Measurements from ENCODE around the gene NPR3. TPM values are rescaled to one million over a fixed set of nuclear protein-coding genes. Genes with fewer than 3 reads are reported as not detected.

Gene NPR3
- total and polyA plus RNA-seq, 7 donors: 0.23 to 17.6 (median 5.0) TPM

DNA sequence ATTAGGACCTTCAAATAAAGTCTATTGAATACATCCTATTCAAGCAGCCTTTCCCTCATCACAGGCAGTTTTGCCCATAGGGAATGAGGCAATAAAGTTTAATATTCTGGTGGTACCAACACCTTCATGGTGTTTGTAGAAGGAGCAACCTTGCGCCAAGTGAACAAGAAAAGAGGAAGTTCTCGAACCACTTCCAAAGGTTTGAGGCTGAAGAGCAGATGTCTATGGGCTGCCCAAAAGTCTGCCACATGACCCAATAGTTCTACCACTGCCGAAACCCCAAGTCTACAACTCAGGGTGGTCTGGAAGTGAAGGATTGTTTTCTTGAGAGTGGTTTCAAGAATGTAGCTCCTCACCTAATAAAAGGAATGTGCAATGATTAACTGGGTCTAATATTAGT is 123.1 kb downstream of the NPR3 start:
- intact Hi-C loops (cut with DNase I): no loop called here
- WGBS, 2 donors: 56 to 82% methylated on average over 3 of the region's 3 CpGs
- no peaks in the 10 kb centered on the region for H3K27me3 ChIP-seq
- no peak for DNase-seq
- no peak overlapping the region for H3K27ac ChIP-seq
- H3K9me3 ChIP-seq: no peaks in the 10 kb centered on the region
- H3K4me3 ChIP-seq: no peak overlapping the region
- TF ChIP-seq EP300 (IDR thresholded peaks at IDR 0.05) (no peak), POLR2A (IDR thresholded peaks at IDR 0.05) (no peak), POLR2AphosphoS5 (IDR thresholded peaks at IDR 0.05) (no peak)
- TF ChIP-seq, protein P1, sequence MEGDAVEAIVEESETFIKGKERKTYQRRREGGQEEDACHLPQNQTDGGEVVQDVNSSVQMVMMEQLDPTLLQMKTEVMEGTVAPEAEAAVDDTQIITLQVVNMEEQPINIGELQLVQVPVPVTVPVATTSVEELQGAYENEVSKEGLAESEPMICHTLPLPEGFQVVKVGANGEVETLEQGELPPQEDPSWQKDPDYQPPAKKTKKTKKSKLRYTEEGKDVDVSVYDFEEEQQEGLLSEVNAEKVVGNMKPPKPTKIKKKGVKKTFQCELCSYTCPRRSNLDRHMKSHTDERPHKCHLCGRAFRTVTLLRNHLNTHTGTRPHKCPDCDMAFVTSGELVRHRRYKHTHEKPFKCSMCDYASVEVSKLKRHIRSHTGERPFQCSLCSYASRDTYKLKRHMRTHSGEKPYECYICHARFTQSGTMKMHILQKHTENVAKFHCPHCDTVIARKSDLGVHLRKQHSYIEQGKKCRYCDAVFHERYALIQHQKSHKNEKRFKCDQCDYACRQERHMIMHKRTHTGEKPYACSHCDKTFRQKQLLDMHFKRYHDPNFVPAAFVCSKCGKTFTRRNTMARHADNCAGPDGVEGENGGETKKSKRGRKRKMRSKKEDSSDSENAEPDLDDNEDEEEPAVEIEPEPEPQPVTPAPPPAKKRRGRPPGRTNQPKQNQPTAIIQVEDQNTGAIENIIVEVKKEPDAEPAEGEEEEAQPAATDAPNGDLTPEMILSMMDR (IDR thresholded peaks at IDR 0.05): no peak
- no peaks in the 10 kb centered on the region for H3K4me1 ChIP-seq
- H3K36me3 ChIP-seq: no peaks in the 10 kb centered on the region

DNA sequence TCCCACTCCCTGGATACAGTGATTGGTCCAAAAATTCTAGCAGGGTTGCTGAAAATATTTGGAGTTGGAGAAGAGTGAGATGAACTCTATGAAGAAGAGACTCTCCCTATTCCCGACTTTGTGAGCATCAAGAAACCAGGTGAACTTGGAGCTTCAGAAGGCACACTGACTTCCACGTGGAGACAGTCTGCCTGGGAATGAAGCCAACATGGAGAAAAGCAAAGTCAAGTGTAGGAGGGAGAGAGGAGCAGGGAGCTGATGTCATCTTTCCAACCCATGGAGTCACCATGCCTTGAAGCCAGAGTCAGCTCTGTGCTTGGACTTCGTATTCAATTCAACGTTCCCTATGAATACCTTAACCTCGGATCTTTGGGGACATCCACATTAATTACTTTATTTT is 125.1 kb downstream of the NPR3 start:
- DNase-seq: no peak
- H3K36me3 ChIP-seq: no peaks in the 10 kb centered on the region
- WGBS, 2 donors: 74 to 87% methylated on average over 5 of the region's 5 CpGs
- intact Hi-C loops (cut with DNase I): no loop called here
- H3K9me3 ChIP-seq: no peaks in the 10 kb centered on the region
- TF ChIP-seq, protein P1 (IDR thresholded peaks at IDR 0.05): no peak
- no peak for TF ChIP-seq POLR2AphosphoS5 (IDR thresholded peaks at IDR 0.05)
- no peak for TF ChIP-seq EP300 (IDR thresholded peaks at IDR 0.05)
- no peak for TF ChIP-seq POLR2A (IDR thresholded peaks at IDR 0.05)
- H3K27ac ChIP-seq: no peak overlapping the region
- no peaks in the 10 kb centered on the region for H3K27me3 ChIP-seq
- H3K4me3 ChIP-seq: no peak overlapping the region
- no peaks in the 10 kb centered on the region for H3K4me1 ChIP-seq

DNA sequence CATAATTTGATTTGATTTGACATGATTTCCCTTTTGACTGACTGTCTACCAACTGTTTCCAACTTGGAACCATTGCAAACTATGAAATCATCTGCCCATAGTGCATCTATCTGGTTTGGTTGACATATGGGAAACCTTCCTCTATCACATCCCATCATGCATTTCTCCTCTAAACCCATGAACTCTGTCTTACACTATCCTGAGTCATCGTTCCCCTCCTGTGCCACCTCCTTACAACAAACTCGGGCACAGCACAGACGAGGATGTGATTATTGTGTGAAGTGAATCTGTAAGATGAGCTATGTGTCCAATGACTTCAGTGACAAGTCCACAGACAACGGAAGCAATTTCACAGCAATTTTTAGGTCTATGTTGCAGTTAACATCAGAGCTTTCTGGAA is 126.1 kb downstream of the NPR3 start:
- WGBS, 2 donors: 79 to 94% methylated on average over 4 of the region's 4 CpGs
- no peaks in the 10 kb centered on the region for H3K27me3 ChIP-seq
- intact Hi-C loops (cut with DNase I): no loop called here
- H3K36me3 ChIP-seq: no peaks in the 10 kb centered on the region
- no peaks in the 10 kb centered on the region for H3K4me1 ChIP-seq
- no peak for TF ChIP-seq EP300 (IDR thresholded peaks at IDR 0.05)
- TF ChIP-seq, protein P1 (IDR thresholded peaks at IDR 0.05): no peak
- H3K27ac ChIP-seq: no peak overlapping the region
- no peak for DNase-seq
- no peaks in the 10 kb centered on the region for H3K9me3 ChIP-seq
- H3K4me3 ChIP-seq: no peak overlapping the region

DNA sequence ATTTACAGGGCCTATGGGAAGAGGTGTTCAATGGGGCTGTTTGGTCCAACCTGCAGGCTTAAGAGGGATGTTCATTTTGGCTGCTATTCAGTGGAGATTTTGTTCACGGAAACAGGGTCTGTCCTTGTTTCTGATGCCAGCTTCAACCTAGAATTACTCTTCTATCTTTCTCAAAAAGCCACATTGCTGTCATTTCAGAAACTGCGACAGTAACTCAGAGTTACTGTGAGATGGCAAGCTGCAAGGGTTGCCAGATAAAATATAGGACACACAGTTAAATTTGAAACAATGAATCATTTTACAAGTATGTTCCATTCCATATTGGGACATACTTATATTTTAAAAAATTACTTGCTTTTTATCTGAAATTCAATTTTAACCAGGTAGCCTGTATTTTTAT is 128.0 kb downstream of the NPR3 start:
- intact Hi-C loops (cut with DNase I): no loop called here
- H3K4me3 ChIP-seq: no peak overlapping the region
- no peak for DNase-seq
- H3K9me3 ChIP-seq: no peaks in the 10 kb centered on the region
- no peaks in the 10 kb centered on the region for H3K4me1 ChIP-seq
- no peak overlapping the region for H3K27ac ChIP-seq
- TF ChIP-seq, protein P1 (IDR thresholded peaks at IDR 0.05): no peak
- no peak for TF ChIP-seq EP300 (IDR thresholded peaks at IDR 0.05)
- H3K27me3 ChIP-seq: no peaks in the 10 kb centered on the region
- WGBS, 2 donors: 94 to 96% methylated on average over 2 of the region's 2 CpGs
- no peaks in the 10 kb centered on the region for H3K36me3 ChIP-seq

DNA sequence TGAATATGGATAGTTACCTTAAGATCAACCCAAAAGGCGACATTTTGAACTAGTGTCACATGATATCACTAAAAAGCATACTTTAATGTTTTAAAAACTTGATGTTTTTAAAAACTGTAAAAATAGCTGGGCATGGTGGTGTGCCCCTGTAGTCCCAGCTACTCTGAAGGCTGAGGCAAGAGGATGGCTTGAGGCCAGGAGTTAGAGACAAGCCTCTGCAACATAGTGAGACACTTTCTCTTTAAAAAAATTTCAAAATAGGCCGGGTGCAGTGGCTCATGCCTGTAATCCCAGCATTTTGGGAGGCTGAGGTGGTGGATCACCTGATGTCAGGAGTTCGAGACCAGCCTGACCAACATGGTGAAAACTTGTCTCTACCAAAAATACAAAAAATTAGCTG is 129.5 kb downstream of the NPR3 start:
- H3K4me3 ChIP-seq: no peak overlapping the region
- no peaks in the 10 kb centered on the region for H3K9me3 ChIP-seq
- WGBS, 2 donors: 83 to 86% methylated on average over 3 of the region's 3 CpGs
- H3K27ac ChIP-seq: no peak overlapping the region
- no peak for TF ChIP-seq POLR2AphosphoS5 (IDR thresholded peaks at IDR 0.05)
- TF ChIP-seq EP300 (IDR thresholded peaks at IDR 0.05): no peak
- TF ChIP-seq, protein P1 (IDR thresholded peaks at IDR 0.05): no peak
- TF ChIP-seq POLR2A (IDR thresholded peaks at IDR 0.05): no peak
- no peaks in the 10 kb centered on the region for H3K4me1 ChIP-seq
- intact Hi-C loops (cut with DNase I): no loop called here
- no peak for DNase-seq
- H3K27me3 ChIP-seq: no peaks in the 10 kb centered on the region
- H3K36me3 ChIP-seq: no peaks in the 10 kb centered on the region

All from sigmoid colon (tissue), 7 donors.